Globus pallidus (tissue), 1 donor: ENCODE results near the gene RBFOX1.

Source experiments
- DNase-seq: peaks from one replicate; pipeline ENCODE4 v3.0.0-alpha.2; 2015; ENCODE audit warnings: low spot score

RBFOX1 gene

DNA sequence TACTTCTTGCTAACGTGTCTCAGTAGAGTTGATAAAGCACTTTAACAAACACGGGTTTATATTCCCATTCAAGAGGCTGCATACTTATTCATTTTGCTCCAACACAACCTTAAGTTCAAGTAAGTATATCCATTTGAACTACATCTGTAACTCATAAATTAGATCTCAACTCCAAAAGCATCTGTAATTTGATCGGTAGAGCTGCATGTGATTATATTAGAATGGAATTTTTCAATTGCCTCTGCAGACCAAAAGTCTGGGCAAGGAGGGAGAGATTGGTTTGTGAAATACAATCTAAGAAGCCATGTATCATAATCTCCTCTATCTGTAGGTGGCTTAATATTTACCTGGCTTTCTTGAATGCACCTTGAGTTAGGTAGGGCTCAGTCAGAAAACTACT, 371.0 kb downstream of the RBFOX1 start:
- DNase-seq = no peak

DNA sequence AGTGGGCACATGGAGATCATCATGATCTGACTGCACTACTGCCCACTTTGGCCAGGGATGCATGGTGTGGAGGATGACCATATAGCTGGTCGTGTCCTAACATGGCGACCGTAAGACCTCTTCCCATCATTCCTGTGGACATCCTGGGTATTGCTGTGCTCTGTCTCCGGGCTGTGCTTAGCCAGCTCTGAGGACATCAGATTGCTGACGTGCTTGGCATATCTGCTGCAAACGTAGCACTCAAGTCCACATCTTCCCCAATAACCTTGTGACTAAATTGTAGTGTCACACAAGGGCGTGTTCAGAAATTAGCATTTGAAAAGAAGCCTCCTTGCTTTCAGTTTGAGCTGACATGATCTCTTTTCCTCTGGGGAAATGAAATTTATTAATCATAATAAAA, 373.2 kb downstream of the RBFOX1 start:
- DNase-seq = no peak

DNA sequence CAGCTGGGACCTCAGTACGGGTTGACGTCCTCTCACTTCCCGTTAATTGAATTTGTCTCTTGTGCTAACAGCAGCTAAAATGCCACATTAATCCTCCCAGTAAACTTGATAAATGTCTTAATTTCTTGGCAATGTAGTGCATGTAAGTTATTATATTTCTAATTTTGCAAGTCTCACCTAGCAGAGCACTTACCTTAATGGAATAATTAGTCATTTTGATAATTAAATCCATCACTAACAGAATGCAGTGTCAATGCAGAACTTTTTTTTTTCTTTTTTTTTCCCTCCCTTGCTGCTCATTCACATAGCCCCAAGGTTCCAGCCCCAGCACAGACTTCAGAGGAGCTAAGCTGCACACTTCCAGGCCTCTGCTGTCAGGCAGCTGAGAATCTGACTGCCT, 376.5 kb downstream of the RBFOX1 start:
- DNase-seq = no peak

DNA sequence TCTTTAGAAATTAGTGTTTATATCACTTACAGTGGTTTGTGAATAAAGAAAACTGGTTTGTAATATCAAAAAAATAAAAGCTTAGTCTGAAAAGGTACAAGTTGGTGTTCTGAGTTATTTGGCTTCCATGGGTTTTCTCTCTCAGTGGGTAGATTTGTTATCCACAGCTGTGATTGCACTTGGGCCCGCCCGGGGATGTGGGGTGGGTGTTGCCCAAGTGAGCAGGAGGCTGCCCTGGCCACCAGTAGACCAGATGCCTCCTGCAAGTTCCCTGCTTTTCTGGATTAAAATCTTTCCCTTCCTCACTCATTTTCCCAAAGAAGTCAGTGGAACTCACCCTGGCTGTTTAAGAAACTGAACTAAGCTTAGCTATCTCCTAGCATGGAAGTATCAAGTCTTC, 380.6 kb downstream of the RBFOX1 start:
- DNase-seq = no peak

DNA sequence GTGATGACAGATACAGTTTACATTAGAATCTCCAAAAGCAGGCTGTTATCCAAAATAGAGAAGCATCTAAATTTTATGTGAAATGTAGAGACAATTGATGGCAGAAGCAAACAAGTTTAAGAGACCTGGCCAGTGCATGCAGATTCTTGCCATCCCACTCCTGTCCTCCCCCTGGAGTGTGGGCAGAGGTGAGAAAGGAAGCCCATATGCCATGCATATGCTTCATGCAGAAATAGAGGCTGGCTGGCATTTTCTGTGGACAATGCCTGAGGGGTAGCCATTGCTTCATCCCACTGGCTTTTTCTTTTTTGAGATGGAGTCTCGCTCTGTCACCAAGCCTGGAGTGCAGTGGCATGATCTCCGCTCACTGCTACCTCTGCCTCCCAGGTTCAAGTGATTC, 382.1 kb downstream of the RBFOX1 start:
- DNase-seq = no peak

DNA sequence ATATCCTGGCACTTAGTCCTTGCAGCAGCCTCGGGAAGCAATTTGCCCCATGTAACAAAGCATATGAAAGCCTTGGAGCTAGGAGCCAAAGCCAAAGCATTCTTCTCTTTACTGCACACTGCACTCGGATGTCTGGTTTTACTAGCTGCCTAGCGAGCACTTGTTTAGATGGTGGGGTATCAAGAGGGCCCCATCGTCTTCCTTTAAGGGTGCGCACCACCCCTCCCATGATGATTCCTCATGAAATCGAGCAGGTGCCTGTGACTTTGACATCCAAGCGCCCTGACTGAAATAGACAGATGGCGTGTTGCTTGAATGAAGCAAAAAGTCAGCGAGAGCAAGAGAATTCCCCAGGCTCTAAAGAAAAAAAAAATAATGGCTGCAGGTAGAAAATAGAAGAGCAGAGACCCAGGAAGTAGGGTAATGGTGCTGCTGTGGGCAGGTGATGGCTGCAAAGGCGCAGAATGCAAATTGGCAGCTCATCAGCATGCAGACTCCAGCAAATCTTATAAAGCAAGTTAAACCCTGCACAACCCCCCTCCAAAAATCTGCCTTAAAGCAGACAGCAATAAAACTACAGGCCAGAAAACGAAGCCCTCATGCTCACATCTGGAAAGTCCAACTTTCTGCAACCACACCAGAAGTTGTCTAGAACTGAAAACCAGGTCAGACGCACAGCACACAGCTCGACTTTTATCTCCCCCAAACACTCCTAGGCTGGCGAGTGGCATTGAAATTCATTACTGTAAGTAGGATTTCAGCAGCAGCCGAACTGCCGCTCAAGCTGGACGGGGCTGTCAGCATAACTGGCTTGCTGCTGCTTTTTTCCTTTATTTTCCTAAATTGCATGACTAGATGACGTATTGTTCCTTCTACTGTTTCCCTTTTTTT, 384.3 kb downstream of the RBFOX1 start:
- DNase-seq = no peak

DNA sequence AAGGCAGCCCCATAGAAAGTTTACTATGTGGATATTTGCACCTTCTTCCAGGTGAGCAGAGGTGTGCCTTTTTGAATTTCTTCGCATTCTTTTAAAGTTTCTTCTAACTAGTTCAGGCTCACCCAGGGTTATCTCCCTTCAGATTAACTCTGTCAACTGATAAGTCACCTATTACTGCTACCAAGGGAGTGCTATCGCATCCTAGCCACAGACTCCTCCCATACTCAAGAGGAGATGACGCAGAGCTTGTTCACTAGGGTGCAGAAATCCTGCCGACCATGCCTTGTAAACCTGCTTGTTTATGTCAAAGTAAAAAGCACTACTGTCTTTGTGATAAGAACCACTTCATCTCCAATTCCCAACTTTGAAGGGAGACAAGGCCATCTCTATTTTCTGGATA, 390.1 kb downstream of the RBFOX1 start:
- DNase-seq = no peak

DNA sequence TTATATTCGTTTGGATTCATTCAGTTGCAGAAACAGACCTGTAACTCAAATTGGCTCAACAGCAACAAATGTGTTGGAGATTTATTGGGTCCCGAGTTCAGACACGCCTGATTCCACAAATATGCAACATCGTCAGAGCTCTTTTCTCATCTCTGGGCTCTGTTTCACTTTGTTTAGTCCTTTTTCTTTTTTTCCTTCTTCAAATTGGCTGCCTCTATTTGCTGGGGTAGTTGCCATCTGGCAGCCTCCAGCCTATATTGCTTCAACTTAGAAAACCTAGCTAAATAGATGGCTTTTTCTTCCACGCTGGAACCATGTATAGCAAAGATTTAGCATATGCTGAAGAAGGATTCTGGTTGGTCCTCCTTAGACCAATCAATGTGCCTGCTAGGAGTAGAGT, 398.5 kb downstream of the RBFOX1 start:
- DNase-seq = peak; percentile 16

DNA sequence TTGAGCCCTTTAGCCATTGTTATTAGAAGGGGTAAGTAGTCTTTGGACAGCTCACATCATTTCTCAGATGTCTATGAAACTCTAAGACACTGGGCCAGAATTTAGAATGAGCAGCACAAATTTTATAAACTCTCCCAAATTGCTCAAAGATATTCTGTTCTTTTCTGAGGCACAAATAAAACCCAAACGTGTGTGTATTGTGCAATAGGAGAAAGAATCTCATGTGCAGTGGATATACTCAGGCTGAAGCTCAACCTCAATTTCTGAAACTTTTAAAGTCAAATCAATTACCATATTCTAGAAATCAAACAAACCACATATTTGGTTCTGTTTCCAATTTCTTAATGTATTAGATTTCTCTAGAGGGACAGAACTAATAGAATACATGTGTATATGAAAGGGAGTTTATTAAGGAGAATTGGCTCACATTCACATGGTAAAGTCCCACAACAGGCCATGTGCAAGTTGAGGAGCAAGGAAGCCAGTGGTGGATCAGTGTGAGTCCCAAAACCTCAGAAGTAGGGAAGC, 403.6 kb downstream of the RBFOX1 start:
- no peak for DNase-seq

DNA sequence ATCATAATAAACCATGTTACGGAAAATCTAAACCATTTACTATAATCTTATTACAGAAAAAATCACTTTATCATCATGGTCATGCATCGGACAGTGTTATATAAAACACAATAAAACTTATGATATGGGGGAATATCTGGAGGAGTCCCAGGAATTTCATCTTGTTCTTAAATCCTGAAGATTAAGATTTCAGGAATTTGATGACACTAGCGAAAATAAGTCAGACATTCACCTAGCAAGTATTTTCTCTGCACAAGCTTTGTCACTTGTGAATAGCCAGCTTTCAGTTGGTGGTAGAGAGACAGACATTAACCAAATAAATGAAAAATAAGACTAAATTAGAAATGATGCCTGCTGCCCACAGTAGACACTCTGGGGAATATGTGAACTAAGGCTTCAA, 410.0 kb downstream of the RBFOX1 start:
- DNase-seq = no peak

DNA sequence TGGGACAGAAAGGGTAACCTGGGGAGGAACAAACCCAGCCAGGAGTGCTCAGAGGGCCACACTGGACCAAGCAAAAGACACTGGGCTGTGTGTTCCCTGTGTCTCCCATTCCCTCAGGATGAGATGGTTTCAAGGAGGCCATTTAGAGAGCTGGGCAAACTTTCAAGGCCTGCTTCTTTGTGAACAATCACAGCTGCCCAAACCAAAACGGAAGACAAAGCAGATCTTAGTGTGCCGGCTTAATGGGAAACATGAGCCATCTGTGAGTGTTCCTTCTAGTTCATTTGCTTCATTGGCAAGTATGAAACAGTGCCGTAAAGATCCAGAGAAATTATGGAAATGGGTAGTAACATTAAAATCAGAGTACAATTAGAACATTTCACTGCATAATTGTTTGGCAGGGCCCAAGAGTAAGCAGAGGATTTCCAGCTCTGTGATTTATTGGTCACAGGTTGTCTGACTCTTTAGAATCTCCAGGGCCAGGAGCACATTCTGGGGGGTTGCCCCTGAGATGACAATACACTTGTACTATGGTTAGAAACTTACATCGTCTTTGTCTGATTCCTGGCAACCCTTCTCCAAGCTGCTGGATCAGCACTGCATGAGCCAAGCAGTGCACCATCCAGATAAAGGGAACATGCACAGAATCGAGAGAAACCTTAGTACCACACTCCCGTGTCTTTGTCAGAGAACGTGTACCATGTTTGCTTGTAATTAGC, 412.1 kb downstream of the RBFOX1 start:
- DNase-seq = peak; percentile 67

DNA sequence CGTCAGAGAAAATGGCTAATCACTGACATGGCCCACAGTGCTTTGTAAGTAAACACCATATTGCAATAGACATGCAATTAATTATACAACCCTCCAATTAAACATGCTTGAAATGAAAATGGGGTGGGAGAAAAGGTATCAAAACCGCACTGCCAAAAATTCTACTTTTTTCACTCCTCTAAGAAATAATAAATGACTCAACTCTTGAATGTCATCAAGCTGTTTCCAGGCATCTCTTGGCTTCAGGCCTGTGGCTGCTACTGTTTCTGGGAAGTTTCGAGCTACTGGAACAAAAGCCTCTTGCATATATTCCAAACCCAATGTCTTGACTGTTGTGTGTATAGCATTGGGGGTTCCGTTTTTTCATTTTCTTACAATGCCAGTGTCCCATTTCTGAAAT, 412.6 kb downstream of the RBFOX1 start:
- DNase-seq = peak; percentile 17

DNA sequence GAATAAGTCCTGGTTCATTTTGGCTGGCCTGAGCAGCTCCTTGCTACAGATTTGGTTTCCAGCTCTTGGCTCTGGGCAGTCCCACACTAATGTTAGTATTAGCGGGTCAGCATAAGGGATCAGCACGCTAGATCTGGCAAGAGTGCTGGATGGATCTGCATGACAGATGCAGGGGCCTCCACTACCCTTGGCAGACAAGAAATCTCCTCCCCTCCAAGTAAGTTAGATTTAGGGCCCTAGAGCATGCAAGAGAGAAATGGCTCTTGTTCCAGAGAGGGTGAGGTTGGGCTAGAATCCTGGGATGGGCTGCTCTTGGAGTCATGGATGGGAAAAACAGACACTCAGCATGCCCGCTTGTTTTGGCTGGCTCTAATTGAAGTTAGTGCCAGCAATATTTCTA, 414.3 kb downstream of the RBFOX1 start:
- DNase-seq = no peak

DNA sequence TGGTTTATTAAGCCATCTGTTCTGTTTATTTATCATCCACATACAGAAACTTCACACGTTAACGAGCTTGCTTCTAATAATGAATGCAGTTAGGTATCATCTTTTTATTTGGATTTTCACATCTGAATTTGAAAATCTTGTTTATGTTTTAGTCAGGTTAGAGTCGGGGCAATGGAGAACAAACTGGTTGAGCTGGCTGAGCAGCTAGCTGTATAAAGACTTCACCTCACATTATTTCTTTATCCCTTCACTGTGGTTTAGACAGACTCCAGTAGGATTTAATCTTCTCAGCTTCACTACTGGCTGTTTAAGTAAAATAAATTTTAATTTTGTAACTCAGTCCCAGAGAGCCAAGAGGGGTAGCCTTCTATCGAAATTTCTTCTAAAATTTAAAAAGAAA, 415.9 kb downstream of the RBFOX1 start:
- no peak for DNase-seq

DNA sequence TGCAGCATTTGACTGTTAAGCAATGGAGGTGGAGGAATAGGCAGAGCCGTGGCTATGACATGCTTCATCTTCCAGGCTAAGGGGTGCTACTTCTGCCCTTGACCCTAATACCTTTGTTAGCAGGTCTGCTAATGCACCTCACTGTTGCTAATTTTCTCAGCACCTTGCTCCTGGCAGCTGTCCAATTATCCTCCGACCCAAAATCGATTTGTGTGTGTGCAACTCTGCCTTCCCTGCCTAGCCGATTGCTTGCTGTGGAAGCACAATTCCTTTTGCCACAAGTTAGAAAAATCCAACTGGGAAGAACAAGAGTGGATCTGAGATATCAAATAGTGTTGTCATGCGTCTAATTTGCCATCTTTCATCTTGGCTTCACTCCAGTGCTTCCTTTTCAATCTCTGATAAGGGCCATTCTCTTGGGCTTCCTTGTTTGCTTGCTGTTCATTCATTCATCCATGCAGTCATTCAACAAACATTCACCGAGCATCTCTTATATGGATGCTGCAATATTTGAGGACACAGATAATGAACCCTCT, 422.8 kb downstream of the RBFOX1 start:
- DNase-seq = no peak
